PC-9 (cell line): ENCODE results near the gene ACP3. TPM values are rescaled to one million over a fixed set of nuclear protein-coding genes. Genes with fewer than 3 reads are reported as not detected.

ENCODE experiments used
- Bru-seq: library from RNA; stranded (reverse); fragments of 400-500 nt; gene quantifications from one replicate; lab custom pipeline; 2021; lab: Mats Ljungman, UMichigan
- BruChase-seq, 2 experiments: library from RNA; stranded (reverse); fragments of 400-500 nt; gene quantifications; one replicate each; lab custom pipeline; 2021; lab: Mats Ljungman, UMichigan
- BruUV-seq: library from RNA; stranded (reverse); fragments of 400-500 nt; replicated peaks from 2 replicates; lab custom pipeline; 2021; lab: Mats Ljungman, UMichigan
- CTCF ChIA-PET: fragments of 300-600 bp; sonication (Branson Sonifier 250); formaldehyde crosslinking; loops from one replicate; lab custom pipeline; 2022; ENCODE audit warnings: antibody characterized with exemption; lab: Charles Lee
- POLR2A ChIA-PET: fragments of 300-600 bp; sonication (Branson Sonifier 250); formaldehyde crosslinking; loops from one replicate; lab custom pipeline; 2022; ENCODE audit warnings: antibody characterized with exemption; ENCODE audit not compliant: unreplicated experiment; lab: Charles Lee
- DNase-seq, 2 experiments: peaks; one replicate each; pipeline versions ENCODE4 v3.0.0 to v3.0.0-alpha.2; 2015 to 2022; ENCODE audit warnings: mixed read lengths in 1 of 2
- H2AFZ ChIP-seq: fragments of 200-600 bp; sonication (generic); 2 replicates; pipeline ENCODE4 v1.8.1; 2017; ENCODE audit warnings: antibody characterized with exemption
- H3F3A ChIP-seq: fragments of 200-600 bp; sonication (generic); 2 replicates; pipeline ENCODE4 v1.8.1; 2017; ENCODE audit warnings: antibody characterized with exemption, mild to moderate bottlenecking, low read depth; ENCODE audit not compliant: insufficient read depth
- H3K27ac ChIP-seq: fragments of 200-600 bp; sonication (generic); 2 replicates; pipeline ENCODE4 v1.6.1; 2016; ENCODE audit warnings: mixed run types
- H3K27me3 ChIP-seq: fragments of 200-600 bp; sonication (generic); 2 replicates; pipeline ENCODE4 v1.6.1; 2016; ENCODE audit warnings: low read depth, mixed run types; ENCODE audit not compliant: insufficient read depth
- H3K36me3 ChIP-seq: fragments of 200-600 bp; sonication (generic); 2 replicates; pipeline ENCODE4 v1.6.1; 2016; ENCODE audit warnings: low read depth, mixed run types
- H3K4me1 ChIP-seq: fragments of 200-600 bp; sonication (generic); replicated peaks from 2 replicates; pipeline ENCODE4 v1.6.1; 2016; ENCODE audit warnings: mixed run types; ENCODE audit not compliant: insufficient read depth
- H3K4me2 ChIP-seq: fragments of 200-600 bp; sonication (generic); 2 replicates; pipeline ENCODE4 v1.6.1; 2017; ENCODE audit warnings: mixed run types
- H3K4me3 ChIP-seq: fragments of 200-600 bp; sonication (generic); 2 replicates; pipeline ENCODE4 v1.6.1; 2016; ENCODE audit warnings: mixed run types
- H3K79me2 ChIP-seq: fragments of 200-600 bp; sonication (generic); 2 replicates; pipeline ENCODE4 v1.6.1; 2017; ENCODE audit warnings: low read depth, mixed run types
- H3K9me2 ChIP-seq: fragments of 200-600 bp; sonication (generic); 2 replicates; pipeline ENCODE4 v1.8.1; 2017; ENCODE audit warnings: mild to moderate bottlenecking; ENCODE audit not compliant: insufficient read depth
- H3K9me3 ChIP-seq: fragments of 200-600 bp; sonication (generic); 2 replicates; pipeline ENCODE4 v1.8.1; 2016; ENCODE audit warnings: low read depth; ENCODE audit not compliant: insufficient read depth
- H4K20me1 ChIP-seq: fragments of 200-600 bp; sonication (generic); 2 replicates; pipeline ENCODE4 v1.8.1; 2017; ENCODE audit not compliant: insufficient read depth
- EZH2 ChIP-seq: fragments of 200-600 bp; sonication (generic); IDR thresholded peaks from 2 replicates; pipeline ENCODE4 v1.8.0; 2017; ENCODE audit warnings: antibody characterized with exemption, low read depth
- intact Hi-C: fragments of 100-400 bp; cut with micrococcal nuclease; formaldehyde crosslinking; loops from one replicate; pipeline ENCODE4 v1.10.0; 2022; ENCODE audit not compliant: unreplicated experiment
- long read RNA-seq: library from polyadenylated mRNA; stranded (forward); transcript quantifications from one replicate; pipeline ENCODE4 v2.0.0, GENCODE V29; 2022
- total RNA-seq: library from RNA; stranded (reverse); gene quantifications from 2 replicates; pipeline ENCODE4 v1.2.3, GENCODE V29; 2021
- TF ChIP-seq, protein P1 (sequence below): fragments of 200-600 bp; sonication (generic); conservative IDR thresholded peaks from 2 replicates; pipeline ENCODE4 v1.6.1; 2017; ENCODE audit warnings: mixed run types, antibody characterized with exemption, mild to moderate bottlenecking, moderate library complexity

ACP3 gene, protein sequence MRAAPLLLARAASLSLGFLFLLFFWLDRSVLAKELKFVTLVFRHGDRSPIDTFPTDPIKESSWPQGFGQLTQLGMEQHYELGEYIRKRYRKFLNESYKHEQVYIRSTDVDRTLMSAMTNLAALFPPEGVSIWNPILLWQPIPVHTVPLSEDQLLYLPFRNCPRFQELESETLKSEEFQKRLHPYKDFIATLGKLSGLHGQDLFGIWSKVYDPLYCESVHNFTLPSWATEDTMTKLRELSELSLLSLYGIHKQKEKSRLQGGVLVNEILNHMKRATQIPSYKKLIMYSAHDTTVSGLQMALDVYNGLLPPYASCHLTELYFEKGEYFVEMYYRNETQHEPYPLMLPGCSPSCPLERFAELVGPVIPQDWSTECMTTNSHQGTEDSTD
- total RNA-seq, result 1.5 and 3.5 TPM in 2 replicates
- percentile 34 among the genes with signal in this experiment for Bru-seq, nascent RNA
- BruChase-seq, experiment 1, labeled RNA remaining after a 2-hour chase, result percentile 23 among the genes with signal in this experiment
- percentile 33 among the genes with signal in this experiment for BruChase-seq, experiment 2, labeled RNA remaining after a 6-hour chase
- long read RNA-seq, partial matches to known transcripts, result 0 of 3 reads
- long read RNA-seq, other reads (novel, unspliced or antisense), result 0 of 3 reads

DNA sequence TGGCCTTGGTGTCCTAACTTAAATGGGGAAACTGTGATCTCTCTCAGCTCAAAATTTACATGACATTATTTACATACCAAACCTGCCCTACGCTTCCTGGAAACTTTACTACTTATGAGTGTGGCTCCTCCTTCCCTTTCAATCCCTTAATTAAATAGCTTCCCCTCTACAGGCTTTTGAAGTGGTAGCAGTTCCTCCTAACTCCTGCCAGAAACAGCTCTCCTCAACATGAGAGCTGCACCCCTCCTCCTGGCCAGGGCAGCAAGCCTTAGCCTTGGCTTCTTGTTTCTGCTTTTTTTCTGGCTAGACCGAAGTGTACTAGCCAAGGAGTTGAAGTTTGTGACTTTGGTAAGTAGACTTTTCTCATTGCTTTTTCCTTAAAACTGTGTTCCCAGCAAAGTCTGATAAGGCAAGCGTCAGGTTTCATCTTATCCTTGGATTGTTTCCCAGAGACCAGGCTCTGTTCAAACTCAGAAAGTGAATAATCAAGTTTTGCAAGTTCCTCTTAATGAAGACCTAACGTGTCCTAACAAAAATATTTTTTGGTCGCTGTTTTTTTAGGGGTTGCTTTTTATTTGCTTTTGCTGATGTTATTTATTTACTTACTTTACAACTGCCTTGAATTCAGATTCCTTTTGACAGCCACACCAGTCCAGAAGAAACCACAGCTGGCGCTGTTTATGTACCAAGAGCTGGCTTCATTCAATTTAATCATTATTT lies at the start of gene ACP3:
TSS of gene ACP3 (plus strand) at position 179 of the 720 bp plus-strand sequence. CDS start at position 229, 50 bp downstream.
- BruUV-seq, result TSS peak; percentile 61
- intact Hi-C loops, result loop anchor here (1.0 to 2.0 kb wide), 3 partner anchors 27 to 61 kb away; no protein-coding TSS in a partner anchor
- ChIA-PET POLR2A (interaction anchor here (0.5 to 0.9 kb wide), 5 partner anchors 25 to 1359 kb away, joined by 3 to 14 read pairs (median 4); partner anchors contain the start of gene DNAJC13), CTCF (interaction anchor here (1.1 to 1.8 kb wide), 4 partner anchors 25 to 62 kb away, joined by 3 to 10 read pairs (median 6); no protein-coding TSS in a partner anchor)
- peak within 1 kb of the TSS; percentile 37; the same call in 1 of the 2 replicates for H3K4me3 ChIP-seq
- no peaks in the 10 kb centered on the region for H3K36me3 ChIP-seq
- DNase-seq, result peak; percentile 69 to 95
- no peaks in the 10 kb centered on the region; the same call in 1 of the 2 replicates for H3K9me2 ChIP-seq
- H3K79me2 ChIP-seq, result no peaks in the 10 kb centered on the region
- peaks cover 35% of the 10 kb centered on the region for H3K4me1 ChIP-seq
- peaks cover 28% of the 10 kb centered on the region for H3F3A ChIP-seq
- peak within 1 kb of the TSS; percentile 74 for H2AFZ ChIP-seq
- H3K27me3 ChIP-seq, result no peaks in the 10 kb centered on the region
- TF ChIP-seq EZH2, result no peak
- TF ChIP-seq, protein P1, sequence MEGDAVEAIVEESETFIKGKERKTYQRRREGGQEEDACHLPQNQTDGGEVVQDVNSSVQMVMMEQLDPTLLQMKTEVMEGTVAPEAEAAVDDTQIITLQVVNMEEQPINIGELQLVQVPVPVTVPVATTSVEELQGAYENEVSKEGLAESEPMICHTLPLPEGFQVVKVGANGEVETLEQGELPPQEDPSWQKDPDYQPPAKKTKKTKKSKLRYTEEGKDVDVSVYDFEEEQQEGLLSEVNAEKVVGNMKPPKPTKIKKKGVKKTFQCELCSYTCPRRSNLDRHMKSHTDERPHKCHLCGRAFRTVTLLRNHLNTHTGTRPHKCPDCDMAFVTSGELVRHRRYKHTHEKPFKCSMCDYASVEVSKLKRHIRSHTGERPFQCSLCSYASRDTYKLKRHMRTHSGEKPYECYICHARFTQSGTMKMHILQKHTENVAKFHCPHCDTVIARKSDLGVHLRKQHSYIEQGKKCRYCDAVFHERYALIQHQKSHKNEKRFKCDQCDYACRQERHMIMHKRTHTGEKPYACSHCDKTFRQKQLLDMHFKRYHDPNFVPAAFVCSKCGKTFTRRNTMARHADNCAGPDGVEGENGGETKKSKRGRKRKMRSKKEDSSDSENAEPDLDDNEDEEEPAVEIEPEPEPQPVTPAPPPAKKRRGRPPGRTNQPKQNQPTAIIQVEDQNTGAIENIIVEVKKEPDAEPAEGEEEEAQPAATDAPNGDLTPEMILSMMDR, result no peak
- no peaks in the 10 kb centered on the region for H4K20me1 ChIP-seq
- no peaks in the 10 kb centered on the region for H3K9me3 ChIP-seq
- H3K4me2 ChIP-seq, result peak within 1 kb of the TSS; percentile 81
- H3K27ac ChIP-seq, result peak within 1 kb of the TSS; percentile 94

DNA sequence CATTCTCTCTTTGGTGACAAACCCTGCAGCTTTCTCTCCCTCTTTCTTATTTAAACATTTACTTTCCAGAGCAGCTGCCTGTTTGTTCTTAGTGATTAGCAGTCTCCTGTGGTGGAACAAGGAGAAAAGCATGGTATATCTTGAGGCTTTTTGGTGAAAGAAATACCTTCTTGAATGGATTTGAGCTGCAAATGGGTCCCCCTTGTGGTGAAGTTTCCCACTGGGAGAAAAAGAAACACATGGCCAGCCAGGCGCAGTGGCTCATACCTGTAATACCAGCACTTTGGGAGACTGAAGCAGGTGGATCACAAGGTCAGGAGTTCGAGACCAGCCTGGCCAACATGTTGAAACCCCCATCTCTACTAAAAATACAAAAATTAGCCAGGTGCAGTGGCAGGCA lies 48.3 kb upstream of the ACP3 start:
- H3F3A ChIP-seq, result peaks cover 18% of the 10 kb centered on the region
- DNase-seq, result peak in 1 of 2 experiments; percentile 10
- no peaks in the 10 kb centered on the region for H3K36me3 ChIP-seq
- no peak overlapping the region for H3K4me3 ChIP-seq
- peaks cover 14% of the 10 kb centered on the region for H3K9me3 ChIP-seq
- no peak overlapping the region for H2AFZ ChIP-seq
- no peak overlapping the region for H3K4me2 ChIP-seq
- H3K9me2 ChIP-seq, result no peaks in the 10 kb centered on the region
- ChIA-PET POLR2A (no interaction called here), CTCF (interaction anchor here (1.1 kb wide), 1 partner anchor 74 kb away, joined by 3 read pairs; no protein-coding TSS in a partner anchor)
- no peak overlapping the region for H3K27ac ChIP-seq
- intact Hi-C loops, result no loop called here
- H3K27me3 ChIP-seq, result no peaks in the 10 kb centered on the region
- TF ChIP-seq, protein P1, result peak; percentile 51
- TF ChIP-seq EZH2, result no peak
- no TSS peak for BruUV-seq
- 0 out of 2 replicates have a peak, but pooled peaks cover 2% of the 10 kb centered on the region for H4K20me1 ChIP-seq
- peaks cover 15% of the 10 kb centered on the region for H3K4me1 ChIP-seq
- H3K79me2 ChIP-seq, result no peaks in the 10 kb centered on the region
